ENCODE results near the gene VSIG4. TPM values are rescaled to one million over a fixed set of nuclear protein-coding genes. Genes with fewer than 3 reads are reported as not detected.

Gene VSIG4
- total RNA-seq, 1 experiment from 2014 or later: not detected

DNA sequence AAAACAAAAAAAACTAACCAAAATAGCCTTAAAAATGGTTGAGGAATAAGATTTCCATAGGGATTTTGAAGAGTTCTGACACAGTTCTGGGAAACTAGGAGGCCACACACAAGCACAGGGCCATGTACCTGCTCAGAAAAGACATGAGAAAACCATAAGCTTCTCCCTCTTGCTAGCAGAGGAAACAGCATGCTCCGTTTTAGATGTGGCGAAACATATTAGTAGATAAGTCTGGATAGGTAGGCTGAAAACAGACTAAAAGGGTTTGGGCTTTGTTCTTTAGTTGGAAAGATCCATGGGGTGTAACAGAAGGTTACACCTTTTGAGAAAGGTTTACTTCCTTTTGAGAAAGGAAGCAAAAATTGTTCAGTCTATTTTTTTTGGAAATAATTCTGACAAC lies 10.9 kb downstream of the VSIG4 start:
- no peaks in the 10 kb centered on the region for H3K9me3 ChIP-seq
- intact Hi-C loops (cut with micrococcal nuclease; ENCODE audit: unreplicated experiment): no loop called here
- no peaks in the 10 kb centered on the region for H3K27me3 Mint-ChIP-seq (ENCODE audit: insufficient read depth, unreplicated experiment)
- ChIA-PET POLR2A (no interaction called here), CTCF (no interaction called here)
- H3K4me1 Mint-ChIP-seq (ENCODE audit: low read depth, unreplicated experiment): no peaks in the 10 kb centered on the region
- no peaks in the 10 kb centered on the region for H3K36me3 ChIP-seq (ENCODE audit: control insufficient read depth, insufficient read depth, low read length)
- H3K36me3 Mint-ChIP-seq (ENCODE audit: insufficient read depth, unreplicated experiment): no peaks in the 10 kb centered on the region
- TF ChIP-seq CTCF (IDR thresholded peaks at IDR 0.05; ENCODE audit: insufficient read depth in 1 of 2, low read depth in 1 of 2, low read length in 1 of 2, severe bottlenecking in 1 of 2, unreplicated experiment in 1 of 2): no peak
- DNase-seq: no peak
- BruUV-seq (replicated peaks): no TSS peak
- H3K27me3 ChIP-seq (replicated peaks; ENCODE audit: control insufficient read depth, insufficient read depth, low read length): no peaks in the 10 kb centered on the region
- no peaks in the 10 kb centered on the region for H3K4me1 ChIP-seq
- H3K9me3 Mint-ChIP-seq (ENCODE audit: unreplicated experiment): no peaks in the 10 kb centered on the region
- H3K4me3 Mint-ChIP-seq (ENCODE audit: unreplicated experiment): no peak overlapping the region
- no peak overlapping the region for H3K4me3 ChIP-seq (ENCODE audit: low read depth, low read length)
- no peak overlapping the region for H3K27ac Mint-ChIP-seq (ENCODE audit: unreplicated experiment)

DNA sequence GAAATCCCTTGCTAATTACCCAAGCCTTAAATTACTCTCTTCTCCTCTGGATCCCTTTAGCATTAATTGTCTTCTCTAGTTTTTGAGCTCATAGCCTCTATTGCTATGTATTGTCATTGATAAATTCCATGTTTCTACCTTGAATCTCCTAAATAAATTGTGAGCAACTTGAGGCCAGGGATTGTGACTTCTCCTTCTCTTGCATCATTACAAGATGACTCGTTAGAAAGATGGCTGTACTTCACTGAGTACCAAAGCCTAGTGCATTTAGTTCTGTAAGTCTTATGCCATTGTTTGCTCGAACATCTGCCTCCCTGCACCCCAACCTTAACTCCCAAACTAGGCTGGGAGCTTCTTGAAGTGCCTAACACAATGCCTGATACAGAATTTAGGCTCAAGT lies 15.3 kb downstream of the VSIG4 start:
- DNase-seq: no peak
- Mint-ChIP-seq H3K36me3 (ENCODE audit: insufficient read depth, unreplicated experiment) (no peaks in the 10 kb centered on the region), H3K27me3 (ENCODE audit: insufficient read depth, unreplicated experiment) (no peaks in the 10 kb centered on the region), H3K9me3 (ENCODE audit: unreplicated experiment) (no peaks in the 10 kb centered on the region), H3K4me3 (ENCODE audit: unreplicated experiment) (no peak overlapping the region), H3K4me1 (ENCODE audit: low read depth, unreplicated experiment) (no peaks in the 10 kb centered on the region), H3K27ac (ENCODE audit: unreplicated experiment) (no peak overlapping the region)
- POLR2A ChIA-PET: no interaction called here
- H3K4me1 ChIP-seq: no peaks in the 10 kb centered on the region
- no peak overlapping the region for H3K4me3 ChIP-seq (ENCODE audit: low read depth, low read length)
- H3K27me3 ChIP-seq (replicated peaks; ENCODE audit: control insufficient read depth, insufficient read depth, low read length): no peaks in the 10 kb centered on the region
- no peaks in the 10 kb centered on the region for H3K36me3 ChIP-seq (ENCODE audit: control insufficient read depth, insufficient read depth, low read length)
- BruUV-seq (replicated peaks): no TSS peak
- no peaks in the 10 kb centered on the region for H3K9me3 ChIP-seq
- TF ChIP-seq CTCF (IDR thresholded peaks at IDR 0.05; ENCODE audit: insufficient read depth in 1 of 2, low read depth in 1 of 2, low read length in 1 of 2, severe bottlenecking in 1 of 2, unreplicated experiment in 1 of 2): no peak
- intact Hi-C loops (cut with micrococcal nuclease; ENCODE audit: unreplicated experiment): no loop called here
- CTCF ChIA-PET: no interaction called here

DNA sequence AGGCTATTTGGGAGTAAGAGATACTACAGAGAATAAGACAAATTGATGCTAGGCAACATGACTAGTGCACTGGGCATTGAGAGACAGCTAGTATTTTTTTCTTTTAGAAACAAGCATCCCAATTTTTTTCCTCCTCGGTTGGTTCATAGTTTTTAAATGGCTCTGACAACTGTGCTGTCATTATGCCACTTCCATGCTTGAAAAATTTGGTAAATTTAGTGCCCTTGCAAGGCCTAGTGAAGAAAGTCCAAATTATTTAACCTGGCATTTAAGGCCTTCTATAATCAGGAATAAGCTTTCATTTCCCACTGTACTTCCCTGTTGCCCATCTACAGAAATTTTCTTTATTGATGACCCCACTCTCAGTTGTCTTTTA lies 15.8 kb downstream of the VSIG4 start:
- no peaks in the 10 kb centered on the region for H3K27me3 Mint-ChIP-seq (ENCODE audit: insufficient read depth, unreplicated experiment)
- BruUV-seq (replicated peaks): no TSS peak
- H3K4me3 Mint-ChIP-seq (ENCODE audit: unreplicated experiment): no peak overlapping the region
- Histone ChIP-seq H3K4me1 (no peaks in the 10 kb centered on the region), H3K36me3 (ENCODE audit: control insufficient read depth, insufficient read depth, low read length) (no peaks in the 10 kb centered on the region), H3K27me3 (replicated peaks; ENCODE audit: control insufficient read depth, insufficient read depth, low read length) (no peaks in the 10 kb centered on the region), H3K4me3 (ENCODE audit: low read depth, low read length) (no peak overlapping the region), H3K9me3 (no peaks in the 10 kb centered on the region)
- no peak for TF ChIP-seq CTCF (IDR thresholded peaks at IDR 0.05; ENCODE audit: insufficient read depth in 1 of 2, low read depth in 1 of 2, low read length in 1 of 2, severe bottlenecking in 1 of 2, unreplicated experiment in 1 of 2)
- H3K36me3 Mint-ChIP-seq (ENCODE audit: insufficient read depth, unreplicated experiment): no peaks in the 10 kb centered on the region
- no peak overlapping the region for H3K27ac Mint-ChIP-seq (ENCODE audit: unreplicated experiment)
- no peaks in the 10 kb centered on the region for H3K4me1 Mint-ChIP-seq (ENCODE audit: low read depth, unreplicated experiment)
- intact Hi-C loops (cut with micrococcal nuclease; ENCODE audit: unreplicated experiment): no loop called here
- ChIA-PET POLR2A (no interaction called here), CTCF (no interaction called here)
- DNase-seq: no peak
- H3K9me3 Mint-ChIP-seq (ENCODE audit: unreplicated experiment): no peaks in the 10 kb centered on the region
